Esophagus muscularis mucosa (tissue), 3 donors: ENCODE results near the gene COMMD8.

Source experiments
- POLR2AphosphoS5 ChIP-seq, 2 donors: sonication (generic); formaldehyde crosslinking; IDR thresholded peaks; one replicate each; pipeline ENCODE4 v1.6.1; 2017; ENCODE audit warnings: antibody characterized with exemption in 2 of 2
- TF ChIP-seq, protein P1 (sequence below), 3 experiments: fragments of 200-600 bp in 2 of 3; fragments of 450-650 bp in 1 of 3; sonication (generic) in 2 of 3; IDR thresholded peaks; one replicate each; pipeline ENCODE4 v1.5.1; 2017 to 2019; ENCODE audit warnings: antibody characterized with exemption in 3 of 3, mild to moderate bottlenecking in 2 of 3, moderate library complexity in 1 of 3

DNA sequence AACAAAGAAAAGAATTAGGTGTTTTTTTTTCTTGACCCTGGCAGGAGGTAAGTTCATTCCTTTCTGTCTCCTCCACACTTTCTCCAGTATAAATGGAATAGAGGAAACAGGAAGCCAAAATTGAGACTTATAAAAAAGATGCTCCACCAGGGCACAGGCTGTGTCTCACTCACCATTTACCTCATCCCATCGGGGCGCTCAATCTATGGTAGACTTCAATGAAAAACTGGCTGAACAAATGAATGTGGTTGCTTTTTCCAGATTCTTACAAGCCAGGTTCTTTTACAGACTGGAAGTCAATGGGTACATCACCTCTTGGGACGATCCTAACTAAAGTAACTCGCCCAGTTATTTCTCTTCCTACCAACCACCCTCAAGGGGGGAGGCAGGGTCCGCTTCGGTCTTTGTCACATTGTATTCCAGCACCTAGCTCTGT, 685 bp downstream of the COMMD8 start:
- TF ChIP-seq POLR2AphosphoS5 (IDR thresholded peaks at IDR 0.05) = no peak
- TF ChIP-seq, protein P1, sequence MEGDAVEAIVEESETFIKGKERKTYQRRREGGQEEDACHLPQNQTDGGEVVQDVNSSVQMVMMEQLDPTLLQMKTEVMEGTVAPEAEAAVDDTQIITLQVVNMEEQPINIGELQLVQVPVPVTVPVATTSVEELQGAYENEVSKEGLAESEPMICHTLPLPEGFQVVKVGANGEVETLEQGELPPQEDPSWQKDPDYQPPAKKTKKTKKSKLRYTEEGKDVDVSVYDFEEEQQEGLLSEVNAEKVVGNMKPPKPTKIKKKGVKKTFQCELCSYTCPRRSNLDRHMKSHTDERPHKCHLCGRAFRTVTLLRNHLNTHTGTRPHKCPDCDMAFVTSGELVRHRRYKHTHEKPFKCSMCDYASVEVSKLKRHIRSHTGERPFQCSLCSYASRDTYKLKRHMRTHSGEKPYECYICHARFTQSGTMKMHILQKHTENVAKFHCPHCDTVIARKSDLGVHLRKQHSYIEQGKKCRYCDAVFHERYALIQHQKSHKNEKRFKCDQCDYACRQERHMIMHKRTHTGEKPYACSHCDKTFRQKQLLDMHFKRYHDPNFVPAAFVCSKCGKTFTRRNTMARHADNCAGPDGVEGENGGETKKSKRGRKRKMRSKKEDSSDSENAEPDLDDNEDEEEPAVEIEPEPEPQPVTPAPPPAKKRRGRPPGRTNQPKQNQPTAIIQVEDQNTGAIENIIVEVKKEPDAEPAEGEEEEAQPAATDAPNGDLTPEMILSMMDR (IDR thresholded peaks at IDR 0.05) = no peak
